Measurements from ENCODE around the gene SLC38A3. TPM values are rescaled to one million over a fixed set of nuclear protein-coding genes. Genes with fewer than 3 reads are reported as not detected.

SLC38A3 gene
- total and polyA plus RNA-seq, 9 of the 15 experiments (the other 6 are each of a cell fraction or from before 2014, with no cell fraction given), result 0.09 to 0.38 (median 0.16) TPM; not detected in 6

DNA sequence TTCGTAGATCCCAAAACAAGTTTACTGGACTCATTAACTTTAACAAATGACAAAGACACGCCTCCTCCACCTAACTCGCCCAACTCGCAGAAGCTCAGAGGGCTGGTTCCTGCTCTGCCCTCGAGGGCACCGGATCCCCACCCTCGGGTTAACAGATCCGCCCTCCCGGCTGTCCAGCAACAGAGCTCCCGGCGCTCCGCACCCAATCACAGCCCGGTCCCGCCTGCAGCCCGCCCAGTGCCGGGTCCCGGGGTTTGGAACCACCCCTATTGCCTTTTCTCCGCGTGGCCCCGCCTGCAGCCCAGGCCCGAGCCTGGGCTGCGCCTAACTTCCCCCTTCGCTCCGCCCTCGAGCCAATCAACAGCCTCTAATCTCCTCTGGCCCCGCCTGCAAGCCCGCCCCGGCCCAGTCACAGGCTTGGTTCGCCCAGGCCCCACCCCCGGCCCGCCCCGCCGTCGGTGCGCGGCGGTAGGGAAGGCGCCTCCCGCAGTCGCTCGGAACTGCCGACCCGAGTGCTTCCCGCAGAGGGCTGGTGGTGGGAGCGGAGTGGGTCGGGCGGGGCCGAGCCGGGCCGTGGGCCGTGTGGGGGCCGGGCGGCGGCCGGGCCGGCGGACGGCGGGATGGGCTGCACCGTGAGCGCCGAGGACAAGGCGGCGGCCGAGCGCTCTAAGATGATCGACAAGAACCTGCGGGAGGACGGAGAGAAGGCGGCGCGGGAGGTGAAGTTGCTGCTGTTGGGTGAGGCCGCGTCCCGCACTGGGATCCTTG, 30.8 kb downstream of the SLC38A3 start, which contains the start of gene GNAI2 (continued):
- TF ChIP-seq RBM25 (IDR thresholded peaks at IDR 0.05; ENCODE audit: low read depth, low read length, severe bottlenecking), result peak; percentile 71
- TF ChIP-seq KLF16 (IDR thresholded peaks at IDR 0.05), result no peak
- TF ChIP-seq RCOR1 (IDR thresholded peaks at IDR 0.05; ENCODE audit: borderline replicate concordance in 1 of 2, low read depth in 2 of 2, low read length in 2 of 2), result peak in 1 of 2 experiments; percentile 12; a peak in 1 of 4 replicates
- TF ChIP-seq ZNF551 (CRISPR knock-in tag; IDR thresholded peaks at IDR 0.05), result no peak
- 0 out of 2 replicates have a peak, but pooled peaks have one; percentile 58 for TF ChIP-seq MYNN (IDR thresholded peaks at IDR 0.05)
- no peak for TF ChIP-seq MYNN (CRISPR knock-in tag; IDR thresholded peaks at IDR 0.05)
- no peak; the same call in 1 of the 2 replicates for TF ChIP-seq ETV1 (tag; conservative IDR thresholded peaks at IDR 0.05; ENCODE audit: low read depth)
- TF ChIP-seq SAFB (IDR thresholded peaks at IDR 0.05; ENCODE audit: borderline replicate concordance, low read depth, low read length), result no peak
- TF ChIP-seq ZNF23 (CRISPR knock-in tag; IDR thresholded peaks at IDR 0.05), result no peak
- no peak for TF ChIP-seq NBN (IDR thresholded peaks at IDR 0.05; ENCODE audit: low read depth)
- TF ChIP-seq TBP (optimal IDR thresholded peaks at IDR 0.05; ENCODE audit: low read depth, low read length), result peak; percentile 74
- TF ChIP-seq, protein P1, sequence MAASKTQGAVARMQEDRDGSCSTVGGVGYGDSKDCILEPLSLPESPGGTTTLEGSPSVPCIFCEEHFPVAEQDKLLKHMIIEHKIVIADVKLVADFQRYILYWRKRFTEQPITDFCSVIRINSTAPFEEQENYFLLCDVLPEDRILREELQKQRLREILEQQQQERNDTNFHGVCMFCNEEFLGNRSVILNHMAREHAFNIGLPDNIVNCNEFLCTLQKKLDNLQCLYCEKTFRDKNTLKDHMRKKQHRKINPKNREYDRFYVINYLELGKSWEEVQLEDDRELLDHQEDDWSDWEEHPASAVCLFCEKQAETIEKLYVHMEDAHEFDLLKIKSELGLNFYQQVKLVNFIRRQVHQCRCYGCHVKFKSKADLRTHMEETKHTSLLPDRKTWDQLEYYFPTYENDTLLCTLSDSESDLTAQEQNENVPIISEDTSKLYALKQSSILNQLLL (CRISPR knock-in tag; IDR thresholded peaks at IDR 0.05; ENCODE audit: borderline replicate concordance), result no peak
- no peak for TF ChIP-seq SMARCE1 (IDR thresholded peaks at IDR 0.05)
- no peak for TF ChIP-seq GATAD2A (IDR thresholded peaks at IDR 0.05)
- no peak for TF ChIP-seq STAG1 (CRISPR knock-in tag; IDR thresholded peaks at IDR 0.05; ENCODE audit: borderline replicate concordance)
- no peak for TF ChIP-seq HDAC2 (IDR thresholded peaks at IDR 0.05)
- TF ChIP-seq ZEB2 (IDR thresholded peaks at IDR 0.05), result no peak
- TF ChIP-seq POLR3A (IDR thresholded peaks at IDR 0.05; ENCODE audit: borderline replicate concordance, extremely low read depth, insufficient read depth, insufficient read length), result no peak
- TF ChIP-seq, protein P2, sequence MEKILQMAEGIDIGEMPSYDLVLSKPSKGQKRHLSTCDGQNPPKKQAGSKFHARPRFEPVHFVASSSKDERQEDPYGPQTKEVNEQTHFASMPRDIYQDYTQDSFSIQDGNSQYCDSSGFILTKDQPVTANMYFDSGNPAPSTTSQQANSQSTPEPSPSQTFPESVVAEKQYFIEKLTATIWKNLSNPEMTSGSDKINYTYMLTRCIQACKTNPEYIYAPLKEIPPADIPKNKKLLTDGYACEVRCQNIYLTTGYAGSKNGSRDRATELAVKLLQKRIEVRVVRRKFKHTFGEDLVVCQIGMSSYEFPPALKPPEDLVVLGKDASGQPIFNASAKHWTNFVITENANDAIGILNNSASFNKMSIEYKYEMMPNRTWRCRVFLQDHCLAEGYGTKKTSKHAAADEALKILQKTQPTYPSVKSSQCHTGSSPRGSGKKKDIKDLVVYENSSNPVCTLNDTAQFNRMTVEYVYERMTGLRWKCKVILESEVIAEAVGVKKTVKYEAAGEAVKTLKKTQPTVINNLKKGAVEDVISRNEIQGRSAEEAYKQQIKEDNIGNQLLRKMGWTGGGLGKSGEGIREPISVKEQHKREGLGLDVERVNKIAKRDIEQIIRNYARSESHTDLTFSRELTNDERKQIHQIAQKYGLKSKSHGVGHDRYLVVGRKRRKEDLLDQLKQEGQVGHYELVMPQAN (IDR thresholded peaks at IDR 0.05; ENCODE audit: borderline replicate concordance), result no peak
- TF ChIP-seq, protein P3, sequence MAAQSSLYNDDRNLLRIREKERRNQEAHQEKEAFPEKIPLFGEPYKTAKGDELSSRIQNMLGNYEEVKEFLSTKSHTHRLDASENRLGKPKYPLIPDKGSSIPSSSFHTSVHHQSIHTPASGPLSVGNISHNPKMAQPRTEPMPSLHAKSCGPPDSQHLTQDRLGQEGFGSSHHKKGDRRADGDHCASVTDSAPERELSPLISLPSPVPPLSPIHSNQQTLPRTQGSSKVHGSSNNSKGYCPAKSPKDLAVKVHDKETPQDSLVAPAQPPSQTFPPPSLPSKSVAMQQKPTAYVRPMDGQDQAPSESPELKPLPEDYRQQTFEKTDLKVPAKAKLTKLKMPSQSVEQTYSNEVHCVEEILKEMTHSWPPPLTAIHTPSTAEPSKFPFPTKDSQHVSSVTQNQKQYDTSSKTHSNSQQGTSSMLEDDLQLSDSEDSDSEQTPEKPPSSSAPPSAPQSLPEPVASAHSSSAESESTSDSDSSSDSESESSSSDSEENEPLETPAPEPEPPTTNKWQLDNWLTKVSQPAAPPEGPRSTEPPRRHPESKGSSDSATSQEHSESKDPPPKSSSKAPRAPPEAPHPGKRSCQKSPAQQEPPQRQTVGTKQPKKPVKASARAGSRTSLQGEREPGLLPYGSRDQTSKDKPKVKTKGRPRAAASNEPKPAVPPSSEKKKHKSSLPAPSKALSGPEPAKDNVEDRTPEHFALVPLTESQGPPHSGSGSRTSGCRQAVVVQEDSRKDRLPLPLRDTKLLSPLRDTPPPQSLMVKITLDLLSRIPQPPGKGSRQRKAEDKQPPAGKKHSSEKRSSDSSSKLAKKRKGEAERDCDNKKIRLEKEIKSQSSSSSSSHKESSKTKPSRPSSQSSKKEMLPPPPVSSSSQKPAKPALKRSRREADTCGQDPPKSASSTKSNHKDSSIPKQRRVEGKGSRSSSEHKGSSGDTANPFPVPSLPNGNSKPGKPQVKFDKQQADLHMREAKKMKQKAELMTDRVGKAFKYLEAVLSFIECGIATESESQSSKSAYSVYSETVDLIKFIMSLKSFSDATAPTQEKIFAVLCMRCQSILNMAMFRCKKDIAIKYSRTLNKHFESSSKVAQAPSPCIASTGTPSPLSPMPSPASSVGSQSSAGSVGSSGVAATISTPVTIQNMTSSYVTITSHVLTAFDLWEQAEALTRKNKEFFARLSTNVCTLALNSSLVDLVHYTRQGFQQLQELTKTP (IDR thresholded peaks at IDR 0.05; ENCODE audit: low read depth in 1 of 2, partially characterized antibody in 2 of 2), result no peak
- no peak for TF ChIP-seq CBFA2T3 (IDR thresholded peaks at IDR 0.05)
- TF ChIP-seq NR2F6 (CRISPR knock-in tag; IDR thresholded peaks at IDR 0.05), result no peak
- TF ChIP-seq XRCC3 (IDR thresholded peaks at IDR 0.05), result no peak
- TF ChIP-seq SIRT6 (IDR thresholded peaks at IDR 0.05; ENCODE audit: low read depth, low read length), result no peak

All from K562 (cell line).